ENCODE measurements around the gene KLHDC10. TPM values are rescaled to one million over a fixed set of nuclear protein-coding genes. Genes with fewer than 3 reads are reported as not detected.

Gene KLHDC10
- total and polyA plus RNA-seq, 4 experiments from 2014 or later, result 0.46 to 22.3 (median 11.7) TPM

DNA sequence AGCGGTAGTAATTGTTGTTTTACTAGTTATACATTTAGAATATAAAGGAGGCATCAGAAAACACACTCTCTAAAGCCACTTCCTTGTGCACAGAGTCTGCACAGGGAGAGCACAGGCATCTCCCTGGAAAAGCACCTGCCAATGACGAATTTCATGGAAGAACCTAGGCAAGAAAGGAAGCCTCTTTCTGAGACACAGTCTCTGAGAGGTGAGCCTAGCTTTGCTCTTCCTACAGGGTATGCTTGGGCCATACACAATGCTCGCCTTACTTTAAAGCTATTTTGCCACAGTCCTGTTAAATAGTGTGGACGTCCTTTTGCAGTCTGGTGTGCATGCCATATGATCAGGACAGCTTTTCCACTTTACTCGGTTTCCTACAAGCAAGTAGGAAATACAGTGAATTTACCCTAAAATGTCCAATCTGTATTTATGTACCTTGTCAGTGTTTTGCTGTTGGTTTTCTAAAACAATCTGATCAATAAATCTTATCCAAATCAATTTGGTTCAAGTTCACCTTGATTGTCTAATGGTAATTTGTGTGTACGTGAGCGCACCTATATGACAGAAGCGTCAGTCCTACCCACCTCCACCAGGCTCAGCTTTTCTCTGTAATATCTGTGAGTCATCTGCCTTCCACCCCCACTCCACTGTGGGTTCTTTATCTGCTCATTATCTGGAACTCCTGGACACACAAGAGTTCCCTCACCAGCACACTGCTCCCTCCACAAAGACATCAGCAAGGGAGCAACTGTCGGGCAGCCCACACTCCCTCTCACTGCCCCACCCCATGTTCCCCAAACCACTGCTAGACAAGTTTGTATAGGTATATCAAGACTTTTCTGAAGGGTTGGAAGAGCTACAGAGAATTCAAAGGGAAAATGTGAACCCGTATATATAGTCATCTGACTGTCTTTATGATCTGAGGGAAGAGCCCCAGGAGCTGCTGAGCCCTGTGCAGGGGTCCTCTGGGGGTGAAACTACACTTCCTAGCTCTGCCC is 65.2 kb downstream of the KLHDC10 start:
- no peak for DNase-seq
- Mint-ChIP-seq H3K27ac (peak overlapping the region in 2 of 7 donors; percentile 18 to 51), H3K9me3 (no peaks in the 10 kb centered on the region), H3K27me3 (no peaks in the 10 kb centered on the region), H3K36me3 (peaks cover 54 to 57% of the 10 kb centered on the region in 2 donors), H3K4me3 (no peak overlapping the region), H3K4me1 (peaks cover 7 to 26% (median 17%) of the 10 kb centered on the region in 4 donors)
- ChIA-PET CTCF (ENCODE audit: partially characterized antibody) (interaction anchor here (1.2 kb wide), 1 partner anchor 52 kb away, joined by 3 read pairs; no protein-coding TSS in a partner anchor), POLR2A (ENCODE audit: partially characterized antibody) (no interaction called here)
- Histone ChIP-seq H3K4me3 (ENCODE audit: low read length in 2 of 2) (no peak overlapping the region), H3K36me3 (ENCODE audit: insufficient read depth, low read length) (peaks cover 12% of the 10 kb centered on the region), H3K9me3 (ENCODE audit: control insufficient read depth in 1 of 2, low read length in 2 of 2) (no peaks in the 10 kb centered on the region), H3K4me1 (ENCODE audit: insufficient read depth, low read length) (peaks cover 19% of the 10 kb centered on the region), H3K27me3 (ENCODE audit: insufficient read depth, low read length) (no peaks in the 10 kb centered on the region), H3K27ac (ENCODE audit: low read depth, low read length) (no peak overlapping the region)
- intact Hi-C loops (cut with micrococcal nuclease), result no loop called here

DNA sequence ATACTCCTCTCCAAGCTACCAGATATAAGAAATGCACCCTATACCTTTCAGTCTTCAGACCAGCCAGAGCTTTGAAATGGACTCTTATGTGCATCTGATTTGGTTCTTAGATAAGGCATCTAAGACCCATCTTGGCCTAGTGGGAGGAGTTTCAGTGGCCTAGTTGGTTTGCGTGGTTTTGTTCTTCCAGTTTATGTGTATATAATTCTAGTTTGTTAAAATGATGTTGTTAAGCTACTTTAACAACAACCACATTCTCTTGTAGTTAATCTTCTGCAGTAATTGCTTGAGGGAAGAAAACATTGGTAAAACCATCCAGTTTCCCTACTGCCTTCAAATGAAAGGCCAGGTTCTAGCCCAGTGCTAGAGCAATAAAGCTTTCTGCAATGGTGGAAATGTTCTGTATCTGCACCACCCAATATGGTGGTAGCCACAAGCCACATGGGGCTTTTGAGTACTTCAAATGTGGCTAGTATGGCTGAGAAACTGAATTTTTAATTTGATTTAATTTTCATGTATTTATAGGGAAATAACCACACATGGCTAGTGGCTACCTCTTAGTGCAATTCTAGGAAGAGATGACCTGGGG is 66.3 kb downstream of the KLHDC10 start:
- H3K27me3 Mint-ChIP-seq, result no peaks in the 10 kb centered on the region
- Histone ChIP-seq H3K36me3 (ENCODE audit: insufficient read depth, low read length) (peaks cover 1% of the 10 kb centered on the region), H3K27me3 (ENCODE audit: insufficient read depth, low read length) (no peaks in the 10 kb centered on the region), H3K4me3 (ENCODE audit: low read length in 2 of 2) (no peak overlapping the region), H3K27ac (ENCODE audit: low read depth, low read length) (no peak overlapping the region), H3K9me3 (ENCODE audit: control insufficient read depth in 1 of 2, low read length in 2 of 2) (no peaks in the 10 kb centered on the region), H3K4me1 (ENCODE audit: insufficient read depth, low read length) (peaks cover 26% of the 10 kb centered on the region)
- H3K27ac Mint-ChIP-seq, result no peak overlapping the region
- H3K9me3 Mint-ChIP-seq, result no peaks in the 10 kb centered on the region
- peaks cover 46 to 47% of the 10 kb centered on the region in 2 donors for H3K36me3 Mint-ChIP-seq
- CTCF ChIA-PET (ENCODE audit: partially characterized antibody), result no interaction called here
- peaks cover 10 to 28% (median 20%) of the 10 kb centered on the region in 4 donors for H3K4me1 Mint-ChIP-seq
- intact Hi-C loops (cut with micrococcal nuclease), result no loop called here
- POLR2A ChIA-PET (ENCODE audit: partially characterized antibody), result no interaction called here
- DNase-seq, result no peak
- H3K4me3 Mint-ChIP-seq, result no peak overlapping the region

DNA sequence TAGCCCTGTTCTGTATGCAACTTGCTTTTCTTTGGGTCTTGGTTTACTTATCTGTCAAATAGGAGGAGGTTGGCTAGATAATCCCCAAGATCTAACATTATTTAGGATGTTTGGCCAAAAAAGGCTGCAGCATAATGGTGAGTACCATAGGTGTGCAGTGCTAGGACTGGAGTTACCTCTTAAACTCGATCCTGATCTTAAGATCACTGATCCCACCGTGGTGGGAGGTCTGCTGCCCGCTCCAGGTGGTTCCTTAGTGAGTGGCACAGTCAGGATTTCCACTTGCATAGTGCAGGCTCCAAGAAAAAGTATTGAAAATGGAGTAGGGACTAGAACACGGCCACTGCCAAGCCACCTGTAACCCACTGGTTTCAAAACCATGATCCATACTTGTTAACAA is 66.9 kb downstream of the KLHDC10 start:
- Mint-ChIP-seq H3K4me3 (no peak overlapping the region), H3K27ac (no peak overlapping the region), H3K36me3 (peaks cover 41 to 42% of the 10 kb centered on the region in 2 donors), H3K9me3 (no peaks in the 10 kb centered on the region), H3K27me3 (no peaks in the 10 kb centered on the region), H3K4me1 (peaks cover 11 to 29% (median 21%) of the 10 kb centered on the region in 4 donors)
- Histone ChIP-seq H3K9me3 (ENCODE audit: control insufficient read depth in 1 of 2, low read length in 2 of 2) (no peaks in the 10 kb centered on the region), H3K27ac (ENCODE audit: low read depth, low read length) (no peak overlapping the region), H3K4me1 (ENCODE audit: insufficient read depth, low read length) (peaks cover 31% of the 10 kb centered on the region), H3K4me3 (ENCODE audit: low read length in 2 of 2) (no peak overlapping the region), H3K36me3 (ENCODE audit: insufficient read depth, low read length) (no peaks in the 10 kb centered on the region), H3K27me3 (ENCODE audit: insufficient read depth, low read length) (no peaks in the 10 kb centered on the region)
- ChIA-PET POLR2A (ENCODE audit: partially characterized antibody) (no interaction called here), CTCF (ENCODE audit: partially characterized antibody) (no interaction called here)
- DNase-seq, result no peak
- intact Hi-C loops (cut with micrococcal nuclease), result no loop called here

DNA sequence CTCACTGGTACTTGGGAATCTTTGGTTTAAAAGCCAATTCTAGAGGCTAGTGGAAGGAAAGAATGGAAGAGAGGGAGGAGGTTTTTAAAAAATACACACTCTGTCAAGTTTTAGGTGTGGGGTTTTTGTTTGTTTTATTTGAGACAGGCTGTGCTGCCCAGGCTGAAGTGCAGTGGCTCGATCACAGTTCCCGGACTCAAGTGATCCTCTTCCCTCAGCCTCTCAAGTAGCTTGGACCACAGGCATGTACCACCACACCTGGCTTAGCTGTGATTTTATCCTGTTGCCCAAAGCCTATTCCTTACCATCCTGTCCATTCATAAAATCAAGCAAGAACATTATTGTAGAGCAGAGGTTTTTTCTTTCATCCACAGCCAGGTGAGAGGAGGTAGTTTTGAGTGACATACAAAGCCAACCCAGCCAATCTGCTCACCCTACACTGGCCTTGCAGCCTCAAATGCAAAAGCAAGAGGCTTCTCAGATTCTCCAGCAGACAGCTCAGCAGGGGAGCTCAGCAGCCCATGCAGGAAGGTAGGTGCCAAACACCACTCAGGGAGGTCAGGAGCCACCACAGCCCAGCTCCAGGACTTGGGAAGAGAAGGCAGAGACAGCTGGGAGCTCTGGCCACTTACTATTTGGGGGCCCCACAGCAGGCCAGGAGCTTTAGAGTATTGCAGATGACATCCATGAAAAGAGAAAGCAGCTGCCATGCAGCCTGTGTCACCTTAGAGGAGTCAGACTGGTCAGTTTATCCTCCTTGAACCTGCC is 69.0 kb downstream of the KLHDC10 start:
- no peak overlapping the region for H3K27ac ChIP-seq (ENCODE audit: low read depth, low read length)
- Mint-ChIP-seq H3K4me3 (peak overlapping the region in 6 of 8 donors; percentile 32 to 64 (median 48)), H3K27ac (peak overlapping the region in 3 of 7 donors; percentile 50 to 75 (median 62)), H3K4me1 (peaks cover 11 to 29% (median 21%) of the 10 kb centered on the region in 4 donors), H3K36me3 (peaks cover 24% of the 10 kb centered on the region in 2 donors), H3K27me3 (no peaks in the 10 kb centered on the region), H3K9me3 (no peaks in the 10 kb centered on the region)
- intact Hi-C loops (cut with micrococcal nuclease), result no loop called here
- H3K4me1 ChIP-seq (ENCODE audit: insufficient read depth, low read length), result peaks cover 35% of the 10 kb centered on the region
- H3K4me3 ChIP-seq (ENCODE audit: low read length in 2 of 2), result no peak overlapping the region
- H3K9me3 ChIP-seq (ENCODE audit: control insufficient read depth in 1 of 2, low read length in 2 of 2), result no peaks in the 10 kb centered on the region
- H3K27me3 ChIP-seq (ENCODE audit: insufficient read depth, low read length), result no peaks in the 10 kb centered on the region
- H3K36me3 ChIP-seq (ENCODE audit: insufficient read depth, low read length), result no peaks in the 10 kb centered on the region
- no peak for DNase-seq
- ChIA-PET POLR2A (ENCODE audit: partially characterized antibody) (interaction anchor here (2.5 kb wide), 1 partner anchor 66 kb away, joined by 12 read pairs; the partner anchor contains the start of gene TMEM209), CTCF (ENCODE audit: partially characterized antibody) (interaction anchor here (1.0 kb wide), 1 partner anchor 10 kb away, joined by 3 read pairs; no protein-coding TSS in a partner anchor)

- Mint-ChIP-seq H3K36me3 (peaks cover 18 to 20% of the 10 kb centered on the region in 2 donors), H3K27me3 (no peaks in the 10 kb centered on the region), H3K4me3 (peak overlapping the region; percentile 68 to 83 (median 81)), H3K9me3 (no peaks in the 10 kb centered on the region), H3K4me1 (peaks cover 11 to 25% (median 20%) of the 10 kb centered on the region in 4 donors), H3K27ac (peak overlapping the region in 6 of 7 donors; percentile 29 to 79 (median 45))
- no peaks in the 10 kb centered on the region for H3K27me3 ChIP-seq (ENCODE audit: insufficient read depth, low read length)
- no peak for DNase-seq
- H3K36me3 ChIP-seq (ENCODE audit: insufficient read depth, low read length), result no peaks in the 10 kb centered on the region
- intact Hi-C loops (cut with micrococcal nuclease), result no loop called here
- H3K4me3 ChIP-seq (ENCODE audit: low read length in 2 of 2), result peak overlapping the region in 1 of 2 donors; percentile 58
- H3K27ac ChIP-seq (ENCODE audit: low read depth, low read length), result peak overlapping the region; percentile 41
- H3K9me3 ChIP-seq (ENCODE audit: control insufficient read depth in 1 of 2, low read length in 2 of 2), result no peaks in the 10 kb centered on the region
- POLR2A ChIA-PET (ENCODE audit: partially characterized antibody), result interaction anchor here (0.7 to 2.5 kb wide), 4 partner anchors 16 to 916 kb away, joined by 3 to 12 read pairs (median 3); partner anchors contain the start of genes AHCYL2 and TMEM209
- CTCF ChIA-PET (ENCODE audit: partially characterized antibody), result no interaction called here
- peaks cover 28% of the 10 kb centered on the region for H3K4me1 ChIP-seq (ENCODE audit: insufficient read depth, low read length)
Measured at GRCh38 chr7:130140551-130141160, 70.3 kb downstream of the KLHDC10 start.

DNA sequence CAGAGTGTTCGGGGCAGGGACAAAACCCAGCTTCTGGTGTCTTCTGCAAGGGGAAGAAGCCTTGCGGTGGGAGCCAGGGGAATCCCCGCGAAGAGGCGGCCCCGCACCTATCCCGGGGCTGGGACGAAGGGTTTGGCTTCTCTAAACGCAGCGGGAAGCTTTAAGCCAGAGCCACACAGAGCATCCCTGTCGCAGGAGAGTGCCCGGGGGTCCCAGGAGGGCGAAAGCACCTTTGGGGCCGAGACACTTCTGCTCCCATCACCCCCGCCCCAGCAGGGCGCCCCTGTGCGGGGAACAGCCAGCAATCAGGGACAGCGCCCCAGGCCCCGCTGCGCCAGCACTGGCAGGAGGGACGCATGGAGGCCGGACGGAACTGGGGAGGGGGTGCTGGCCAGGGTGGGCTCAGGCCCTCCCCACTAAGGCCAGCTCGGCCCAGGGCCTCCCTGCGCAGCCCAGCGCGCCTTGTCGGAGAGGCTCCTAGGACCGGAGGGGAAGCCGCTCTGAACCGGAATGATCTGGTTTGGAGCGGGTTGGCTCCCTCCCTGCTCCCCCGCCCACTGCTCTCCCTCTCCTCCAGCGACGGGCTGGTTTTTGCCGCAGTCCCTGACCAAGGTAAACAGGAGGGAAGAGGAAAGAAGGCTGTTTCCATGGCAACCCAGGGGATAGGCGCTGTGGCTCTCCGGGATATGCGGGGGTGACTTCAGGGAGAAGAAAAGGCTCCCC is 71.0 kb downstream of the KLHDC10 start:
- H3K4me1 ChIP-seq (ENCODE audit: insufficient read depth, low read length), result peaks cover 24% of the 10 kb centered on the region
- H3K4me3 ChIP-seq (ENCODE audit: low read length in 2 of 2), result peak overlapping the region; percentile 22 to 58
- peaks cover 9 to 19% (median 13%) of the 10 kb centered on the region in 4 donors for H3K4me1 Mint-ChIP-seq
- peak overlapping the region; percentile 41 for H3K27ac ChIP-seq (ENCODE audit: low read depth, low read length)
- H3K9me3 Mint-ChIP-seq, result no peaks in the 10 kb centered on the region
- POLR2A ChIA-PET (ENCODE audit: partially characterized antibody), result interaction anchor here (0.7 to 2.5 kb wide), 5 partner anchors 15 to 917 kb away, joined by 3 to 12 read pairs (median 3); partner anchors contain the start of genes AHCYL2, KLHDC10 and TMEM209
- no peaks in the 10 kb centered on the region for H3K27me3 ChIP-seq (ENCODE audit: insufficient read depth, low read length)
- H3K4me3 Mint-ChIP-seq, result peak overlapping the region; percentile 68 to 83 (median 81)
- no peaks in the 10 kb centered on the region for H3K9me3 ChIP-seq (ENCODE audit: control insufficient read depth in 1 of 2, low read length in 2 of 2)
- no peaks in the 10 kb centered on the region for H3K36me3 ChIP-seq (ENCODE audit: insufficient read depth, low read length)
- intact Hi-C loops (cut with micrococcal nuclease), result no loop called here
- DNase-seq, result peak; percentile 37 to 60 (median 44)
- H3K27ac Mint-ChIP-seq, result peak overlapping the region; percentile 29 to 90 (median 79)
- CTCF ChIA-PET (ENCODE audit: partially characterized antibody), result no interaction called here
- H3K36me3 Mint-ChIP-seq, result peaks cover 11 to 13% of the 10 kb centered on the region in 2 donors
- no peaks in the 10 kb centered on the region for H3K27me3 Mint-ChIP-seq
